HG02973 (cell line): Measurements from ENCODE around the gene SVOP.
"Not testable (repeated sequence)": the region's sequence is repeated elsewhere in the genome, so short reads cannot be mapped to it uniquely, and the experiment has no call there.

Source experiments
- ATAC-seq: cut with Tn5 transposase; IDR thresholded peaks from one replicate; pipeline ENCODE4 v1.9.1; 2021; ENCODE audit warnings: moderate library complexity; ENCODE audit not compliant: unreplicated experiment

The SVOP gene

GRCh38 chr12:109020796-109021380 lies at the start of gene SVOP:
SVOP (minus strand) TSS chr12:109021068; CDS start chr12:109020868, 200 bp downstream.
- ATAC-seq: no peak

- ATAC-seq: no peak
These were observed 48.7 kb upstream of the SVOP start for GRCh38 chr12:109069307-109070271.

DNA sequence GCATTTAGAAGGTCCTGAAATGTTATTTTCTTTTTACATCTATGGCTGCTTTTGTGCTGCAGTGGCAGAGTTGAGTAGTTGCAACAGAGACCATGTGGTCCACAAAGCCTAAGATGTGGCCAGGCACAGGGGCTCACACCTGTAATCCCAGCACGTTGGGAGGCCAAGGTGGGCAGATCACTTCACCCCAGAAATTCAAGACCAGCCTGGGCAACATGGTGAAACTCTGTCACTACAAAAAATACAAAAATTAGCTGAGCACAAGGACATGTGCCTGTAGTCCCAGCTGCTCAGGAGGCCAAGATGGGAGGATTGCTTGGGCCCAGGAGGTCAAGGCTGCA lies 45.0 kb upstream of the SVOP start:
- no peak for ATAC-seq

DNA sequence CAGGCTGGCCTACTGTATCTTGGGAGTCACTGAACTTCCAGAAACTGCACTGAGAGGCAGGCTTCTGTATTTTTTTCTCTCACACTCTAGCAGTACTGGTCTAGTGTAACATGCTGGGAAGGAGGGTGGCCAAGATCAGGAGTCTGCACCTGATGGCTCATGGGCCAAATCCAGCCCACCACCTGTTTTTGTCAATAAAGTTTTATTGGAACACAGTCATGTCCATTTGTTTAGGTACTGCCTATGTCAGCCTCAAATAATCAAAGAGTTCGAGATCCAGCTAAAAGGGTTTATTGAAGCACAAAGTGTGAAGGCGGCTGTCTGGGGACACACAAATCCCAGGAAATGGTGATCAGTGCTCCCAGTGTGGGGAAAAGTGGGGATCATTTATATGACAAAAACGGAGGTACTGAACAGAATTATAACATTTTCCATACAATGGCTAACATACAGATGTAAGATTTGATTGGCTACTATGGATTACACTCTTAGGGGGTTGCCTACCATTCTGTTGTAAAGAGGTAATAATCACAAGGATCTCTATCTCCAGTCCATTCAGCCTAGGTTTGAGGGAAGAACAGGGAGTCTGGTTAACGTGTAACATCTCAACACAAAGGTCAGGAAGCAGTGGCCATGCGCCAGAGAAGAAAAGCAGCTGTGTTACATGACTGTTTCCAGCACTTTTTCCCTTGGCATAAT lies 44.4 kb upstream of the SVOP start:
- ATAC-seq: no peak

DNA sequence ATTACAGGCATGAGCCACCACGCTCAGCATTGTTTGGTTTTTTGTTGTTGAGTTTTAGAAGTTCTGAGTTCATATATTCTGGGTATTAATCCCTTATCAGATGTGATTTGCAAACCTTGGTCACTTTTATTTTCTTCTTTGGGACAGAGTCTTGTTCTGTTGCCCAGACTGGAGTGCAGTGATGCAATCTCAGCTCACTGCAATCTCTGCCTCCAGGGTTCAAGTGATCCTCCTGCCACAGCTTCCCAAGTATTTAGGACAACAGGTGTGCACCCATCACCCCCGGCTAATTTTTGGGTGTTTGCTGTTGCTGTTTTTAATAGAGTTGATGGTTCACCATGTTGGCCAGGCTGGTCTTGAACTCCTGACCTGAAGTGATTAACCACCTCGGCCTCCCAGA lies 43.3 kb upstream of the SVOP start:
- ATAC-seq: no peak

- ATAC-seq: no peak
These were observed 37.9 kb upstream of the SVOP start for GRCh38 chr12:109058773-109059172.

DNA sequence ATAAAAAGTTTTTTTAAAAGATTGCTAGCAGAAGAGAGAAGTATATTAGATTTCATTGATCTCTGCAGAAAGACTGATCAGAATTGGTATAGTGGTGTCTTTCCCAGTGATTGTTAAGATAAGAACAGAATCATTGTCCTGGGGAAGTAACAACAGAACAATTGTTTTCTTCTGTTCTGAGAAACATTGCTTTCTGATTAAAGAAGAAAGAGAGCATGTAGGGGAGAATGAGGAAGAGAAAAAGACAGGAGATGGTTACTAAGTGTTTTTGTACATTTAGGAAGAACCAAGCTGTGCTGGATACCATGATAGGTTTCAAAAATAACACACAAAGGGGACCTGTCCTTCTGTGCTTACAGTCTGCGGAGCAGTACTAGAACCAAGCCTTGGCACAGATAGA lies 36.5 kb upstream of the SVOP start:
- ATAC-seq: no peak

- no peak for ATAC-seq
These were observed 36.0 kb upstream of the SVOP start for GRCh38 chr12:109056891-109057290.

- ATAC-seq: no peak
These were observed 33.7 kb upstream of the SVOP start for GRCh38 chr12:109054520-109054919.

DNA sequence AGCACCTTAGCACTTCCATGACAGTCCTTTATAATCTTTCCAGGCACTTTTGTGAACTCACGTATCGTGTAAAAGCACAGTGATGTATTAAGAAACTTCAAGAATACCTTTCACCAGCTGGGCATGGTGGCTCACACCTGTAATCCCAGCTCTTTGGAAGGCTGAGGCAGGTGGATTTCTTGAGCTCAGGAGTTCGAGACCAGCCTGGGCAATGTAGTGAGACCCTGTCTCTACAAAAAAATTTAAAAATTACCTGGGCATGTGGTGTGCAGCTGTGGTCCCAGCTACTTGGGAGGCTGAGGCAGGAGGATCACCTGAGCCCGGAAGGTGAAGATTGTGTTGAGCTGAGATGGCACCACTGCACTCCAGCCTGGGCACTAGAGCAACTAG lies 33.3 kb upstream of the SVOP start:
- not testable (repeated sequence) for ATAC-seq

- ATAC-seq: peak; percentile 57
These were observed 32.7 kb upstream of the SVOP start for GRCh38 chr12:109053382-109054123.

DNA sequence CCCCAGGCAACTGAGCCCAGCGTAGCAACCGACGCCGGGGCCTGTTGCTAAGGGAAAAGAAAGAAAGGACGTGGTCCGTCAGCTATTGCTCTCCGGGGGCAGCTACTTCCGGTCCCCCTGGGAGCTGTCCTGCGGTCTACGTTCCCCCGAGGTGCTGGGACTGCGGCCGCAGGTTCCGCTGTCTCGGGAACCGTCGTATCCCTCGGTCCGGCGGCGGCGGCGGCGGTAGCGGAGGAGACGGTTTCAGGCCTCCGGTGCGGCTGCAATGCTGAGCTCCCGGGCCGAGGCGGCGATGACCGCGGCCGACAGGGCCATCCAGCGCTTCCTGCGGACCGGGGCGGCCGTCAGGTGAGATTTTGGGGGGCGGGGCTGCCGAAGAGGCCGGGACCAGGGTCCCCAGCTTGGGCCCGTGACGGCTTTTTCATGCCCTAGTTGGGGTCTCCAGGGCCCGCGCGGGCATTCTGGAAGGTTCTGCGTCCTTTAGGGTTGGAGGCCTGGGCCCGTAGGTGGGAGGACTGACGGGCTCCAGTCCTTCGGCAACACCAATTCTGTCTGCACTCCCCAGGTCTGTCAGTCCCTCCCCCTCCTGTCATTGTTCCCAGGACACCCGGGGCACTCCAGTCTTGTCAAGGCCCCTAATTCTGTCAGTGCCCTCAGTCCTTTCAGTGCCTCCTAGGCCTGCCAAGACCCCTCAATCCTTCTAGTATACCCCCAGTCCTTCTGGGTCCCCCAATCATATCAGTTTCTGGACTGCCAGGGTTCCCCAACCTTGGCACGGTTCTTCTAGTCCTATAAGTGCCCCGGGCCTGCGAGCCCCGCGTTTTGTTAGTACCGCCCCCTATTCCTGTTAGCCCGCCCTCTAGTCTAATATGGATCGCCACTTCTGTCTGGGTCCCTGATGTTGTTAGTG lies 31.8 kb upstream of the SVOP start, which contains the start of gene USP30:
Gene USP30 (plus strand): TSS at position 163 of the 910 bp plus-strand sequence. CDS start 103 bp downstream, at position 266.
- peak; percentile 69 for ATAC-seq

DNA sequence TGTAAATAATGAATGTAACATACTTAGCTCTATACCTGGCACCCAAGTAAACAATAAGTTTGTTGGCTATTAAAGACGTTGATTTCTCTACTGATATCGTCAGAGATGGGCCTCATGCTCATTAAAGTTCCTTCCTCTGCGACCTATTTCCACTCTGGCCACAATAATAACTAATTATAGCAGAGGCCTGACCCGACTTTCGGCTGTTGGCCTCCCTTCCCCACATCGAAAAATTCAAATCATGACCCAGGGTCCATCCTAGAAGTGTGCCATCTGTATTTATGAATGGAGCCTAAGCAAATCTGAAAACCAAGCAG lies 31.2 kb upstream of the SVOP start:
- no peak for ATAC-seq

DNA sequence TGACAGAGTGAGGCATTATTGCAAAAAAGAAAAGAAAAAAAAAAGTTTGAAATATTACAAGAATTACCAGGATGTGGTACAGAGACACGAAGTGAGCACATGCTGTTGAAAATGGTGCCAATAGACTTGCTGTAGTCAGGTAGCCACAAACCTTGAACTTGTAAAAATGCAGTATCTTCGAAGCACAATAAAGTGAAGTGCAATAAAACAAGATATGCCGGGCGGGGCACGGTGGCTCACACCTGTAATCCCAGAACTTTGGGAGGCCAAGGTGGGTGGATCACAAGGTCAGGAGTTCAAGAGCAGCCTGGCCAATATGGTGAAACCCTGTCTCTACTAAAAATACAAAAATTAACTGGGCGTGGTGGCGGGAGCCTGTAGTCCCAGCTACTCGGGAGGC lies 28.9 kb upstream of the SVOP start:
- not testable (repeated sequence) for ATAC-seq

- not testable (repeated sequence) for ATAC-seq
These were observed 27.8 kb upstream of the SVOP start for GRCh38 chr12:109048706-109049105.

- ATAC-seq: no peak
These were observed 26.4 kb upstream of the SVOP start for GRCh38 chr12:109047081-109047805.

GRCh38 chr12:109044241-109044640 lies 23.4 kb upstream of the SVOP start:
- ATAC-seq: no peak

DNA sequence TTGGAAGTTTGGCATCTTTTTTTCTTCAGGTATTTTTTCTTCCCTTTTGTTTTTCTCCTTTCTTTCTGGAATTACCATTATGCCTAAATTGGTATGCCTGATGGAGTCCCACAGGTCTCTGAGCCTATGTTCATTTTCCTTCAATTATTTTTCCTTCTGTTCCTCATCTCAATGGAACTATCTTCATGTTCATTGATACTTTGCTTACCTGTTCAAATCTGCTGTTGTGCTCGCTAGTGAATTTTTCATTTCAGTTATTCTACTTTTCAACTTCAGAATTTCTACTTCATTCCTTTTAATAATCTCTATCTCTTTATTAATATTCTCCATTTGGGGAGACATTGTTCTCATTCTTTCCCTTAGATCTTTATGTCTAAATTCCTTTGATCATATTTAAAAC lies 16.1 kb upstream of the SVOP start:
- ATAC-seq: no peak
